BE2C (cell line): ENCODE data around the gene RALGAPB.

Source experiments
- DNase-seq: peaks from one replicate; pipeline ENCODE4 v3.0.0-alpha.2; 2020
- H3K27me3 ChIP-seq: fragments of 250-450 bp; sonication (Bioruptor Pico); 2 replicates; pipeline ENCODE4 v1.5.1; 2020; ENCODE audit warnings: mild to moderate bottlenecking
- H3K36me3 ChIP-seq: fragments of 250-450 bp; sonication (Bioruptor Pico); 2 replicates; pipeline ENCODE4 v1.5.1; 2020; ENCODE audit warnings: mild to moderate bottlenecking
- H3K4me1 ChIP-seq: fragments of 250-450 bp; sonication (Bioruptor Pico); 2 replicates; pipeline ENCODE4 v1.5.1; 2020
- H3K4me3 ChIP-seq: 2 replicates; pipeline ENCODE4 v1.5.1; 2011; ENCODE audit warnings: low read depth, low read length
- H3K9me3 ChIP-seq: fragments of 250-450 bp; sonication (Bioruptor Pico); 2 replicates; pipeline ENCODE4 v1.5.1; 2020
- CTCF ChIP-seq: IDR thresholded peaks from 2 replicates; pipeline ENCODE4 v1.5.1; 2012; ENCODE audit warnings: mild to moderate bottlenecking, low read depth, low read length

The RALGAPB gene

GRCh38 chr20:38543014-38543906 is 70.6 kb downstream of the RALGAPB start:
- no peak for DNase-seq
- no peak for TF ChIP-seq CTCF
- Histone ChIP-seq H3K4me3 (no peak overlapping the region), H3K4me1 (no peaks in the 10 kb centered on the region), H3K9me3 (no peaks in the 10 kb centered on the region), H3K36me3 (peaks cover 67% of the 10 kb centered on the region), H3K27me3 (no peaks in the 10 kb centered on the region)

- Histone ChIP-seq H3K36me3 (peaks cover 67% of the 10 kb centered on the region), H3K27me3 (no peaks in the 10 kb centered on the region), H3K4me3 (no peak overlapping the region), H3K4me1 (no peaks in the 10 kb centered on the region), H3K9me3 (no peaks in the 10 kb centered on the region)
- no peak for TF ChIP-seq CTCF
- DNase-seq, result no peak
These were observed 73.1 kb downstream of the RALGAPB start for GRCh38 chr20:38545771-38546170.

GRCh38 chr20:38547288-38548085 is 74.8 kb downstream of the RALGAPB start:
- peaks cover 71% of the 10 kb centered on the region for H3K36me3 ChIP-seq
- no peaks in the 10 kb centered on the region for H3K9me3 ChIP-seq
- H3K27me3 ChIP-seq, result no peaks in the 10 kb centered on the region
- H3K4me3 ChIP-seq, result no peak overlapping the region
- H3K4me1 ChIP-seq, result no peaks in the 10 kb centered on the region
- TF ChIP-seq CTCF, result no peak
- DNase-seq, result no peak

GRCh38 chr20:38548356-38549083 is 75.9 kb downstream of the RALGAPB start:
- Histone ChIP-seq H3K4me3 (no peak overlapping the region), H3K36me3 (peaks cover 71% of the 10 kb centered on the region), H3K9me3 (no peaks in the 10 kb centered on the region), H3K27me3 (no peaks in the 10 kb centered on the region), H3K4me1 (no peaks in the 10 kb centered on the region)
- TF ChIP-seq CTCF, result no peak
- DNase-seq, result no peak

GRCh38 chr20:38550274-38550673 is 77.6 kb downstream of the RALGAPB start:
- Histone ChIP-seq H3K4me1 (no peaks in the 10 kb centered on the region), H3K27me3 (no peaks in the 10 kb centered on the region), H3K4me3 (no peak overlapping the region), H3K9me3 (no peaks in the 10 kb centered on the region), H3K36me3 (peaks cover 79% of the 10 kb centered on the region)
- peak; percentile 38 for TF ChIP-seq CTCF
- no peak for DNase-seq
